ENCODE data around the gene LTO1.

GRCh38 chr11:69716099-69716498 lies 40.9 kb upstream of the LTO1 start:
- TF ChIP-seq CTCF (conservative IDR thresholded peaks at IDR 0.05 in 1 of 2, IDR thresholded peaks at IDR 0.05 in 1 of 2; ENCODE audit: extremely low read depth in 1 of 2, insufficient read depth in 1 of 2, low read depth in 1 of 2, low read length in 2 of 2) (no peak), EZH2 (IDR thresholded peaks at IDR 0.05; ENCODE audit: borderline replicate concordance, low read length) (no peak)

Measured in mammary epithelial cell (primary cell).